ENCODE results near the gene SAMHD1. TPM values are rescaled to one million over a fixed set of nuclear protein-coding genes. Genes with fewer than 3 reads are reported as not detected.
"Not testable (repeated sequence)": the region's sequence is repeated elsewhere in the genome, so short reads cannot be mapped to it uniquely, and the experiment has no call there.

SAMHD1 gene
- total RNA-seq, 1 experiment from 2014 or later = 63.0 TPM

DNA sequence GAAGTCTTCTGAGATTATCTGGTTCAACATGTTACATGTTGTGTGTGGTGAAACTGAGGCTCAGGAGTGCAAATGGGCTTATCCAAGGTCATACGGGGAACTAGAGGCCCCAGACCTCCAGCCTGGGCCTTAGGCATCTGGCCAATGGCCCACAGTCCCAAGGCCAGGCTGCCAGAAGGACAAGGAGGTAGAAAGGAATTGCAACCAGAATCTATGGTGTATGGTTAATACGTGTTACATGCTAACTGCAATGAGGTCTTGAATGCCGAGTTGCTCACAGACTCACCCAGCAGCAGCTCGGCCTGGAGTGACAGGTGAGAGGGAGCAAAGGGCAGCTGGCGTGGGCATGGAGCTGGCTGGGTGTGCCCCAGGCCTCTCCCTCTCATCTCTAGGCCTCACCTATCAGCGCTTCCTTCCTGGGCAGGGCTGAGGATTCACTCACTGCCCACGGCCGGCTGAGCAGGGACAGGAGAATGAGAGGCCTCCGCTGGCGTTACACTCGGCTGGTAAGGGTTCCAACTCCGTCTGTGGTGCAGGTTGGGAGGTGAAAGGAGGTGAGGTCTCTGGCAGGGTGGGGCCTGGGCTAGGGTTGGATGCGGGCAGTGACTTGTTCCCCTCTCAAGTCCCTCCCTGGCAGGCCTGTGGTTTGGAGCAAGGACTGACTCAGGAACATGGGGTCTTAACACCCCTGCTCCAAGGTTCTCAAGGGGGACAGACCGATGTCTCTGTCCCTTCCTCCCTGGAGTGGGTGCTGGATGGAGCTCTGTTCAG is 75.6 kb downstream of the SAMHD1 start, which contains the start of gene TLDC2:
TSS of gene TLDC2 (plus strand) at position 437 of the 771 bp plus-strand sequence. CDS start at position 474, 37 bp downstream.
- BruUV-seq (replicated peaks) = no TSS peak
- H3K36me3 ChIP-seq (ENCODE audit: control insufficient read depth, insufficient read depth, low read length) = no peaks in the 10 kb centered on the region
- no peak for DNase-seq
- H3K27me3 ChIP-seq (replicated peaks; ENCODE audit: control insufficient read depth, insufficient read depth, low read length) = no peaks in the 10 kb centered on the region
- no peak within 1 kb of the TSS for H3K27ac Mint-ChIP-seq (ENCODE audit: unreplicated experiment)
- no peaks in the 10 kb centered on the region for H3K9me3 Mint-ChIP-seq (ENCODE audit: unreplicated experiment)
- POLR2A ChIA-PET = no interaction called here
- intact Hi-C loops (cut with micrococcal nuclease; ENCODE audit: unreplicated experiment) = no loop called here
- no peaks in the 10 kb centered on the region for H3K27me3 Mint-ChIP-seq (ENCODE audit: insufficient read depth, unreplicated experiment)
- H3K4me1 ChIP-seq = peaks cover 11% of the 10 kb centered on the region
- CTCF ChIA-PET = interaction anchor here (0.7 kb wide), 1 partner anchor 13 kb away, joined by 7 read pairs; a partner anchor contains a TSS
- no peak within 1 kb of the TSS for H3K4me3 Mint-ChIP-seq (ENCODE audit: unreplicated experiment)
- no peaks in the 10 kb centered on the region for H3K36me3 Mint-ChIP-seq (ENCODE audit: insufficient read depth, unreplicated experiment)
- no peak for TF ChIP-seq CTCF (IDR thresholded peaks at IDR 0.05; ENCODE audit: insufficient read depth in 1 of 2, low read depth in 1 of 2, low read length in 1 of 2, severe bottlenecking in 1 of 2, unreplicated experiment in 1 of 2)
- H3K9me3 ChIP-seq = no peaks in the 10 kb centered on the region
- H3K4me3 ChIP-seq (ENCODE audit: low read depth, low read length) = no peak within 1 kb of the TSS
- peaks cover 14% of the 10 kb centered on the region for H3K4me1 Mint-ChIP-seq (ENCODE audit: low read depth, unreplicated experiment)

- H3K27ac Mint-ChIP-seq (ENCODE audit: unreplicated experiment); H3K36me3 Mint-ChIP-seq (ENCODE audit: insufficient read depth, unreplicated experiment); H3K4me3 Mint-ChIP-seq (ENCODE audit: unreplicated experiment); DNase-seq; H3K27me3 Mint-ChIP-seq (ENCODE audit: insufficient read depth, unreplicated experiment); intact Hi-C loops (cut with micrococcal nuclease; ENCODE audit: unreplicated experiment); H3K27me3 ChIP-seq (replicated peaks; ENCODE audit: control insufficient read depth, insufficient read depth, low read length); BruUV-seq (replicated peaks); H3K4me3 ChIP-seq (ENCODE audit: low read depth, low read length); H3K36me3 ChIP-seq (ENCODE audit: control insufficient read depth, insufficient read depth, low read length); H3K9me3 Mint-ChIP-seq (ENCODE audit: unreplicated experiment); H3K9me3 ChIP-seq: not testable (repeated sequence)
- peaks cover 14% of the 10 kb centered on the region for H3K4me1 Mint-ChIP-seq (ENCODE audit: low read depth, unreplicated experiment)
- ChIA-PET CTCF (interaction anchor here (0.6 to 0.7 kb wide), 2 partner anchors 12 to 83 kb away, joined by 3 to 7 read pairs; a partner anchor contains a TSS), POLR2A (interaction anchor here (0.6 kb wide), 2 partner anchors 12 to 302 kb away, joined by 3 to 5 read pairs; partner anchors contain the start of gene TGIF2)
- H3K4me1 ChIP-seq = peaks cover 11% of the 10 kb centered on the region
Measured at GRCh38 chr20:36875093-36875492, 76.4 kb downstream of the SAMHD1 start.

DNA sequence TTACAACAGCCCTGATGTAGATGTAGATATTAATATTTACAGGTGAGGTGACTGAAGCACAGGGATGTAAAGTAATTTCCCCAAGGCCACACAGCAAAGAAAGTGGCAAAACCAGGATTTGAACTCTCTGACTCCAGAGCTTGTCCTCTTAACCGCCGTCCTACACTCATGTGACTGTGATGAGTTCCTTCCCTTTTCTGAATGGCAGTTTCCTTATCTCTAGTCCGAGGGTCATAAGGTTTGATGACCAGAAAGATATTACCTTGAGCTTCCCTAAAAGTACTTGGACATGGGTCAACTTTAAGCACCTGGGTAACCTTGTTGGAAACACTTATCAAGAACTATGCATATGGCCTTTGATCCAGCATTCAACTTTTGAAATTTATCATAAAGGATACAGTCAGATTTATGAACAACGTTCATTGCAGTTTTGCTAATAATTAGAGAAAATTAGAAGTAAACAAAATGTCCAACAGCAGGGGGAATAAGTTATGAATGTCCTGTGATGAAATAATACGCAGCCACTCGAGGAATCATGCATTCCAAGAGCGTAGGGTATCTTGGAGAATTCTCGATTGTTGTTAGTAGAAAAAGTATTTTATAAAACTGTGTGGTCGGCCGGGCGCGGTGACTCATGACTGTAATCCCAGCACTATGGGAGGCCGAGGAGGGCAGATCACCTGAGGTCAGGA is 77.9 kb downstream of the SAMHD1 start:
- Histone ChIP-seq H3K27me3 (replicated peaks; ENCODE audit: control insufficient read depth, insufficient read depth, low read length) (no peaks in the 10 kb centered on the region), H3K36me3 (ENCODE audit: control insufficient read depth, insufficient read depth, low read length) (no peaks in the 10 kb centered on the region), H3K4me1 (peaks cover 11% of the 10 kb centered on the region), H3K4me3 (ENCODE audit: low read depth, low read length) (no peak overlapping the region), H3K9me3 (no peaks in the 10 kb centered on the region)
- no peak for DNase-seq
- TF ChIP-seq CTCF (IDR thresholded peaks at IDR 0.05; ENCODE audit: insufficient read depth in 1 of 2, low read depth in 1 of 2, low read length in 1 of 2, severe bottlenecking in 1 of 2, unreplicated experiment in 1 of 2) = no peak
- H3K4me3 Mint-ChIP-seq (ENCODE audit: unreplicated experiment) = no peak overlapping the region
- intact Hi-C loops (cut with micrococcal nuclease; ENCODE audit: unreplicated experiment) = no loop called here
- no TSS peak for BruUV-seq (replicated peaks)
- H3K27ac Mint-ChIP-seq (ENCODE audit: unreplicated experiment) = no peak overlapping the region
- H3K36me3 Mint-ChIP-seq (ENCODE audit: insufficient read depth, unreplicated experiment) = no peaks in the 10 kb centered on the region
- no peaks in the 10 kb centered on the region for H3K27me3 Mint-ChIP-seq (ENCODE audit: insufficient read depth, unreplicated experiment)
- ChIA-PET CTCF (interaction anchor here (1.0 to 2.8 kb wide), 5 partner anchors 10 to 268 kb away, joined by 3 to 16 read pairs (median 4); partner anchors contain the start of genes DSN1 and RAB5IF), POLR2A (interaction anchor here (1.1 kb wide), 1 partner anchor 10 kb away, joined by 4 read pairs; a partner anchor contains a TSS)
- peaks cover 14% of the 10 kb centered on the region for H3K4me1 Mint-ChIP-seq (ENCODE audit: low read depth, unreplicated experiment)
- no peaks in the 10 kb centered on the region for H3K9me3 Mint-ChIP-seq (ENCODE audit: unreplicated experiment)

All from Caco-2 (cell line).